B cell (primary cell): ENCODE measurements around the gene KCNK1. TPM values are rescaled to one million over a fixed set of nuclear protein-coding genes. Genes with fewer than 3 reads are reported as not detected.
"Not testable (repeated sequence)": the region's sequence is repeated elsewhere in the genome, so short reads cannot be mapped to it uniquely, and the experiment has no call there.

Experiments
- ATAC-seq: fragments of 200-7000 bp; cut with Tn5 transposase; one replicate; pipeline ENCODE4 v1.10.0; 2021; ENCODE audit warnings: low read depth, mild to moderate bottlenecking, moderate number of reproducible peaks, moderate library complexity
- CTCF ChIA-PET: fragments of 350-600 bp; sonication (Branson Sonifier 250); formaldehyde crosslinking; loops from one replicate; lab custom pipeline; 2021; ENCODE audit warnings: antibody characterized with exemption, inconsistent platforms; lab: Charles Lee
- POLR2A ChIA-PET: fragments of 350-600 bp; sonication (Branson Sonifier 250); formaldehyde crosslinking; loops from one replicate; lab custom pipeline; 2021; ENCODE audit warnings: antibody characterized with exemption; lab: Charles Lee
- DNase-seq: peaks from one replicate; pipeline ENCODE4 v3.0.0; 2013
- H2AFZ ChIP-seq: 2 replicates; pipeline ENCODE4 v1.6.1; 2012; ENCODE audit warnings: mild to moderate bottlenecking, low read depth, low read length; ENCODE audit not compliant: insufficient read depth, poor library complexity, severe bottlenecking
- H3K27ac ChIP-seq, 2 donors: 1 replicate in 1 of 2; 2 replicates in 1 of 2; pipeline ENCODE4 v1.5.1; 2012 to 2013; ENCODE audit warnings: low read length in 2 of 2, mild to moderate bottlenecking in 2 of 2, moderate library complexity in 1 of 2
- H3K27me3 ChIP-seq, 4 experiments: fragments of 200-600 bp in 1 of 4; sonication (generic) in 1 of 4; replicated peaks in 1 of 4; 1 replicate in 2 of 4; 2 replicates in 2 of 4; pipeline versions ENCODE4 v1.6.1 to v1.7.0; 2013 to 2016; ENCODE audit warnings: low read length in 3 of 4, mild to moderate bottlenecking in 2 of 4, mixed read lengths in 1 of 4, moderate library complexity in 1 of 4; ENCODE audit not compliant: insufficient read depth in 4 of 4, control insufficient read depth in 3 of 4; ENCODE audit errors: control extremely low read depth in 1 of 4
- H3K36me3 ChIP-seq, 2 experiments: replicated peaks in 1 of 2; 1 replicate in 1 of 2; 2 replicates in 1 of 2; pipeline versions ENCODE4 v1.6.1 to v1.7.1; 2013; ENCODE audit warnings: low read length in 1 of 2; ENCODE audit not compliant: insufficient read depth in 2 of 2, control insufficient read depth in 1 of 2; ENCODE audit errors: control extremely low read depth in 1 of 2, extremely low read depth in 1 of 2
- H3K4me1 ChIP-seq, 2 donors: fragments of 200-600 bp in 1 of 2; sonication (generic) in 1 of 2; 1 replicate in 1 of 2; 2 replicates in 1 of 2; pipeline versions ENCODE4 v1.5.1 to v1.6.1; 2013 to 2017; ENCODE audit warnings: low read length in 2 of 2; ENCODE audit not compliant: control insufficient read depth in 2 of 2, insufficient read depth in 2 of 2
- H3K4me2 ChIP-seq: replicated peaks from 2 replicates; pipeline ENCODE3; 2012; ENCODE audit warnings: mild to moderate bottlenecking, low read depth, low read length; ENCODE audit not compliant: poor library complexity, severe bottlenecking
- H3K4me3 ChIP-seq, 5 experiments: fragments of 200-600 bp in 1 of 5; sonication (generic) in 1 of 5; 1 replicate in 3 of 5; 2 replicates in 2 of 5; pipeline versions ENCODE4 v1.5.1 to v1.7.0; 2011 to 2016; ENCODE audit warnings: low read length in 4 of 5, mild to moderate bottlenecking in 4 of 5, low read depth in 2 of 5, control low read depth in 1 of 5, moderate library complexity in 1 of 5; ENCODE audit not compliant: insufficient read depth in 1 of 5; ENCODE audit errors: control extremely low read depth in 1 of 5, extremely low read depth in 1 of 5
- H3K79me2 ChIP-seq: fragments of 200-600 bp; sonication (generic); one replicate; pipeline ENCODE4 v1.6.0; 2016; ENCODE audit warnings: low read length; ENCODE audit not compliant: control insufficient read depth, insufficient read depth
- H3K9ac ChIP-seq: fragments of 200-600 bp; sonication (generic); 2 replicates; pipeline ENCODE4 v1.6.1; 2017; ENCODE audit warnings: mild to moderate bottlenecking, low read length, moderate library complexity
- H3K9me3 ChIP-seq, 3 donors: one replicate each; pipeline versions ENCODE4 v1.6.1 to v1.7.1; 2013; ENCODE audit warnings: low read length in 2 of 3; ENCODE audit not compliant: control insufficient read depth in 2 of 3, insufficient read depth in 1 of 3; ENCODE audit errors: control extremely low read depth in 1 of 3
- H4K20me1 ChIP-seq: 2 replicates; pipeline ENCODE4 v1.6.0; 2012; ENCODE audit warnings: mild to moderate bottlenecking, low read length; ENCODE audit not compliant: insufficient read depth, control insufficient read depth, poor library complexity, severe bottlenecking
- H3K27ac Mint-ChIP-seq: one replicate; pipeline ENCODE4 v1.8.0; 2021; ENCODE audit warnings: mixed read lengths
- H3K27me3 Mint-ChIP-seq: one replicate; pipeline ENCODE4 v1.8.0; 2021; ENCODE audit warnings: mixed read lengths
- H3K4me1 Mint-ChIP-seq: one replicate; pipeline ENCODE4 v1.8.0; 2021; ENCODE audit warnings: mixed read lengths
- H3K4me3 Mint-ChIP-seq: one replicate; pipeline ENCODE4 v1.8.0; 2021; ENCODE audit warnings: mixed read lengths
- H3K9me3 Mint-ChIP-seq: one replicate; pipeline ENCODE4 v1.8.0; 2022; ENCODE audit warnings: mixed read lengths; ENCODE audit not compliant: insufficient read depth
- CTCF ChIP-seq: fragments of 200-600 bp; IDR thresholded peaks from one replicate; pipeline ENCODE4 v1.8.0; 2022; ENCODE audit warnings: antibody characterized with exemption, mild to moderate bottlenecking
- EZH2 ChIP-seq: IDR thresholded peaks from 2 replicates; pipeline ENCODE4 v1.6.1; 2012; ENCODE audit warnings: borderline replicate concordance, low read depth, mild to moderate bottlenecking, moderate library complexity, low read length; ENCODE audit not compliant: insufficient read depth, poor library complexity, severe bottlenecking
- WGBS: methylation state at CpG from one replicate; pipeline ENCODE4 v1.1.5; 2013; ENCODE audit warnings: missing lambda C conversion rate; ENCODE audit not compliant: insufficient coverage; 5-methylcytosine and 5-hydroxymethylcytosine counted together
- intact Hi-C: fragments of 100-400 bp; cut with micrococcal nuclease; formaldehyde crosslinking; loops from one replicate; pipeline ENCODE4 v1.10.0; 2022
- polyA plus RNA-seq: library from polyadenylated mRNA; depleted of rRNA; stranded (reverse); fragments of >200 nt; gene quantifications from 2 replicates; pipeline ENCODE4 v1.2.3, GENCODE V29; 2012
- total RNA-seq, 2 donors: library from RNA; stranded (reverse); fragments of 120-200 nt in 1 of 2; gene quantifications; 1 replicate in 1 of 2; 2 replicates in 1 of 2; pipeline versions ENCODE4 v1.2.3 to v1.2.4, GENCODE V29; 2013 to 2022

The KCNK1 gene
- total and polyA plus RNA-seq, 2 donors (not counting 1 experiment from before 2014, with no cell fraction given): not detected

GRCh38 chr1:233679591-233680373 lies 65.9 kb downstream of the KCNK1 start:
- no peak overlapping the region for H3K27ac Mint-ChIP-seq
- WGBS: 86% methylated on average over 4 of the region's 12 CpGs
- intact Hi-C loops: no loop called here
- H3K9me3 ChIP-seq: no peaks in the 10 kb centered on the region
- H3K79me2 ChIP-seq: no peaks in the 10 kb centered on the region
- no peak overlapping the region for H3K27ac ChIP-seq
- H3K4me2 ChIP-seq: no peak overlapping the region
- no peaks in the 10 kb centered on the region for H3K4me1 ChIP-seq
- DNase-seq (no peak), ATAC-seq (no peak)
- H2AFZ ChIP-seq: no peak overlapping the region
- no peak overlapping the region for H3K4me3 ChIP-seq
- no peaks in the 10 kb centered on the region for H4K20me1 ChIP-seq
- H3K9me3 Mint-ChIP-seq: no peaks in the 10 kb centered on the region
- no peak for TF ChIP-seq EZH2
- TF ChIP-seq CTCF: no peak
- H3K9ac ChIP-seq: no peak overlapping the region
- no peak overlapping the region for H3K4me3 Mint-ChIP-seq
- ChIA-PET POLR2A (no interaction called here), CTCF (interaction anchor here (0.5 kb wide), 1 partner anchor 466 kb away, joined by 4 read pairs; no protein-coding TSS in a partner anchor)
- peaks cover 4% of the 10 kb centered on the region for H3K27me3 Mint-ChIP-seq
- H3K36me3 ChIP-seq: no peaks in the 10 kb centered on the region
- no peaks in the 10 kb centered on the region for H3K4me1 Mint-ChIP-seq
- no peaks in the 10 kb centered on the region for H3K27me3 ChIP-seq

- ChIA-PET CTCF (no interaction called here), POLR2A (no interaction called here)
- Histone ChIP-seq H3K36me3 (no peaks in the 10 kb centered on the region), H3K4me1 (no peaks in the 10 kb centered on the region), H3K4me2 (no peak overlapping the region), H2AFZ (no peak overlapping the region), H3K9me3 (no peaks in the 10 kb centered on the region), H3K27ac (no peak overlapping the region), H3K4me3 (no peak overlapping the region), H4K20me1 (no peaks in the 10 kb centered on the region), H3K79me2 (no peaks in the 10 kb centered on the region), H3K27me3 (no peaks in the 10 kb centered on the region), H3K9ac (no peak overlapping the region)
- DNase-seq (no peak), ATAC-seq (no peak)
- intact Hi-C loops: no loop called here
- no peak overlapping the region for H3K4me3 Mint-ChIP-seq
- no peak for TF ChIP-seq CTCF
- no peak for TF ChIP-seq EZH2
- WGBS: 100% methylated on average over 1 of the region's 1 CpG
- no peak overlapping the region for H3K27ac Mint-ChIP-seq
- H3K27me3 Mint-ChIP-seq: no peaks in the 10 kb centered on the region
- H3K4me1 Mint-ChIP-seq: no peaks in the 10 kb centered on the region
- H3K9me3 Mint-ChIP-seq: no peaks in the 10 kb centered on the region
Observed at GRCh38 chr1:233681285-233681684, 67.4 kb downstream of the KCNK1 start.

DNA sequence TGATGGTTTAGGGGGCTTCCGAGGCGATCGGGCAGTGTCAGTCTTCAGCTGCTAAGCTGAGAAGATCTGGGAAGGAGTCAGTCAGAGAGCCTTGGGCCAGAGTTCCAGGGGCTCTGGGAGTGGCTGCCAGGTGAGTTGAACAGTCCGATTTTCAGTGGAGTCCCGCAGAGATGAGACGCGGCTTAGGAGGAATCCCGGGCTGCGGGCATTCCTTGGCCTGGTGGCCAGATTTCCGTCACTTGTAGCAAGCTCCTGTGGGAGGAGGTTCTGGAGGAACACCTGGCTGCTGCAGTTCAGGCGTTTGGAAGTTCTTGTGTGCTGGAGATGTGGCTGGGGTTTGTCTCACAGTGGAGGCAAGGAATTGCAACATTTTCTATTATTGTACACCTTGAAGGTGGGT lies 72.7 kb downstream of the KCNK1 start:
- H3K4me2 ChIP-seq, H3K27ac Mint-ChIP-seq, ATAC-seq, H3K4me3 Mint-ChIP-seq, H2AFZ ChIP-seq, H4K20me1 ChIP-seq, H3K4me3 ChIP-seq, H3K27me3 ChIP-seq, H3K36me3 ChIP-seq, H3K79me2 ChIP-seq, POLR2A ChIA-PET, H3K27ac ChIP-seq, H3K4me1 Mint-ChIP-seq, H3K9ac ChIP-seq, H3K9me3 ChIP-seq, CTCF ChIA-PET, H3K4me1 ChIP-seq, H3K9me3 Mint-ChIP-seq, intact Hi-C loops, H3K27me3 Mint-ChIP-seq, DNase-seq: not testable (repeated sequence)
- WGBS: 94% methylated on average over 3 of the region's 11 CpGs
